HG02763 (cell line): Measurements from ENCODE around the gene PGAP6.
"Not testable (repeated sequence)": the region's sequence is repeated elsewhere in the genome, so short reads cannot be mapped to it uniquely, and the experiment has no call there.

ENCODE experiments used
- ATAC-seq: cut with Tn5 transposase; IDR thresholded peaks from one replicate; pipeline ENCODE4 v1.9.1; 2021; ENCODE audit warnings: mild to moderate bottlenecking, moderate library complexity; ENCODE audit not compliant: unreplicated experiment

PGAP6 gene, protein sequence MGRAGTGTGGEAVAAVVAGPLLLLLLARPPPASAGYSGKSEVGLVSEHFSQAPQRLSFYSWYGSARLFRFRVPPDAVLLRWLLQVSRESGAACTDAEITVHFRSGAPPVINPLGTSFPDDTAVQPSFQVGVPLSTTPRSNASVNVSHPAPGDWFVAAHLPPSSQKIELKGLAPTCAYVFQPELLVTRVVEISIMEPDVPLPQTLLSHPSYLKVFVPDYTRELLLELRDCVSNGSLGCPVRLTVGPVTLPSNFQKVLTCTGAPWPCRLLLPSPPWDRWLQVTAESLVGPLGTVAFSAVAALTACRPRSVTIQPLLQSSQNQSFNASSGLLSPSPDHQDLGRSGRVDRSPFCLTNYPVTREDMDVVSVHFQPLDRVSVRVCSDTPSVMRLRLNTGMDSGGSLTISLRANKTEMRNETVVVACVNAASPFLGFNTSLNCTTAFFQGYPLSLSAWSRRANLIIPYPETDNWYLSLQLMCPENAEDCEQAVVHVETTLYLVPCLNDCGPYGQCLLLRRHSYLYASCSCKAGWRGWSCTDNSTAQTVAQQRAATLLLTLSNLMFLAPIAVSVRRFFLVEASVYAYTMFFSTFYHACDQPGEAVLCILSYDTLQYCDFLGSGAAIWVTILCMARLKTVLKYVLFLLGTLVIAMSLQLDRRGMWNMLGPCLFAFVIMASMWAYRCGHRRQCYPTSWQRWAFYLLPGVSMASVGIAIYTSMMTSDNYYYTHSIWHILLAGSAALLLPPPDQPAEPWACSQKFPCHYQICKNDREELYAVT

DNA sequence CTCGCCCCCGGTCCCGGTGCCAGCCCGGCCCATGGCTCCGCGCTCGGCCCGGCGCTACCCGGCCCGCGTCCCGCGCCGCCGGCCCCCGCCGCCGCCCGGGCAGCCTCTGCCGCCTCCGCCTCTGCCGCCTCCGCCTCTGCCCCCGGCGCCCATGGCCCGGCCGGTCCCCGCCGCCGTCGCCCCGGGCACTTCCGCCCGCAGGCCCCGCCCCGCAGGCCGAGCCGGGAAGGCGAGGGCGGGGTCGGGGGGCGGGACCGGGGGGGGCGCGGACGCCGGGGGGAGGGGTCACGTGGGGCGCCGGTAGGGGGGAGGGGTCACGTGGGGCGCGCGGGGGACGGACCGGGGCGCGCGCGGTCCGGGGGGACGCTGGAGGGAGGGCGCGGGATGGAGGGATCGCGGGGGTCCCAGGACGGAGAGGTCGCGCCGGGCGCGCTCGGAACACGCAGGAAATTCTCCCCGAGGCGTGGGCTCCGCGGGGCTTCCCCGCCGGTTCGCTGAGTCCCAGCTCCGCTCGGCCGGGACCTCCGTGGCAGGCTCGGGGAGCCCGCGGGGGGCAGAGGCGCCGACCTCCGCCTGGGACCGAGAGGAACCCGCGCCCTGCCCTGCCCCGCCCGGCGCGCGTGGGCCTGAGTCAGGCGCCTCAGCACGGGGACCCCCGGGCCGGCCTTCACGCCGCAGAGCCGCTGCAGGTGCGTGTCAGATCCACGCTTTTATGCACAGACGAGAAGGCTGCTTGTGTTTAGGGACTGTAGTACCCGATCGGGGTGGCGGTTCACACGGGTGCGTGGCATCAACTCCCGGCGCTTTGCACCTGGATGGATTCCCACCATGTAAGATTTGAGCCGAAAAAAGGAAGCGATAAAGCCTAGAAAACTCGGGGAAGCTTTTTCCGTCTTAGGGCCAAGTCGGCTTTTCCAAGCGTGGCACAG lies at the start of gene PGAP6:
Gene PGAP6, minus strand, starts transcription at position 190 of the 929 bp plus-strand sequence. Its CDS starts 157 bp downstream, at position 33.
- ATAC-seq, result peak; percentile 59

DNA sequence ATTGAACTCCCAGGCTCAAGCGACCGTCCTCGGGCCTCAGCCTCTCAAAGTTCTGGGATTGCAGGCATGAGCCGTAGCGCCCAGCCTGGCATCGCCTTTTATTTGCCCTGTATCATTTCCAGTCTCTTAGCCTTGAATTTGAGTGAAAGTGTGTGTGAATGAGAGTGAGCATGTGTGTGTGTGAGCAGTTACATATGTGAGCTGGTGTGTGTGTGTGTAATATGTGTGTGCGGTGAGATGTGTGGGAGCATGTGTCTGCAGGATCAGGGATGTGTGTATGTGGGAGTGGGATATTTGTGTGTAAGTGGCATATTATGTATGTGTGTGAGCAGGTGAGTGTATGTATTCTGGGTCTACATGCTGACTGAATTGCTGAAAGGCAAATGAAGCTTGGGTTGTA lies 49.1 kb upstream of the PGAP6 start:
- no peak for ATAC-seq

DNA sequence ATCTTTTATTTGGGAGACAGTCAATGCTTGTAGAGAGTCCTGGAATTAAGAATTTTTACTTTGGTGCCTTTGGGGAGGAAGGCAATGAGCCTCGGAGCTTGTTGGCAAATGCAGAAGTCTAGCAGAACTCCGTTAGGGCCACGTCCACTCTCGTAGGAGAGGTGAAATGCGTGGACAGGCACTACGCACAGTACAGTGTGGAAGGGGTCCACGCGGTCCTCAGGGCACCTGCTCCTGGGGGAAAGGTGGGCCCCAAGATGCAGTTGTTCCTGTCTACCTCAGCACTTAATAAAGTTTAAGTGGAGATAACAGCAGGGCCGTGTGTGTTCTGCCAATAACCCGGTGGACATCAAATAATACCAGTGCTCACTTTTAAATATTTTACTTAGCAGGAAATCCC lies 45.5 kb upstream of the PGAP6 start:
- ATAC-seq, result no peak

DNA sequence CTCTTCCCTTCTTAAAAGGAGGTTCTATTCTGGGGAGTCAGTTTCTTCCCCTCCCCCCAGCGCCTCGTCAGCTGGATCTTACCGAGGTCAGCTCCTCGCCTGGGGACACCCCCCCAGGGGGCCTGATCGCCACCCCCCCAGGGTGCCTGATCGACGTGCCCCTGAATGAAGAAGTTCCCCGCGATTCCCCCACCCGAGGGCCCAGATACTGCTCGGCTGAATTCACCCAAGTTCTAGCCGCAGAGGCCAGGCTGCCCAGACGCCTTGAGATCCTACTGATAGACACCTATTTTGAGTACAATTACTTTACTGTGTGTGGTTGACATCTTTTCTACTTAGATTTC lies 45.1 kb upstream of the PGAP6 start:
- ATAC-seq, result no peak

DNA sequence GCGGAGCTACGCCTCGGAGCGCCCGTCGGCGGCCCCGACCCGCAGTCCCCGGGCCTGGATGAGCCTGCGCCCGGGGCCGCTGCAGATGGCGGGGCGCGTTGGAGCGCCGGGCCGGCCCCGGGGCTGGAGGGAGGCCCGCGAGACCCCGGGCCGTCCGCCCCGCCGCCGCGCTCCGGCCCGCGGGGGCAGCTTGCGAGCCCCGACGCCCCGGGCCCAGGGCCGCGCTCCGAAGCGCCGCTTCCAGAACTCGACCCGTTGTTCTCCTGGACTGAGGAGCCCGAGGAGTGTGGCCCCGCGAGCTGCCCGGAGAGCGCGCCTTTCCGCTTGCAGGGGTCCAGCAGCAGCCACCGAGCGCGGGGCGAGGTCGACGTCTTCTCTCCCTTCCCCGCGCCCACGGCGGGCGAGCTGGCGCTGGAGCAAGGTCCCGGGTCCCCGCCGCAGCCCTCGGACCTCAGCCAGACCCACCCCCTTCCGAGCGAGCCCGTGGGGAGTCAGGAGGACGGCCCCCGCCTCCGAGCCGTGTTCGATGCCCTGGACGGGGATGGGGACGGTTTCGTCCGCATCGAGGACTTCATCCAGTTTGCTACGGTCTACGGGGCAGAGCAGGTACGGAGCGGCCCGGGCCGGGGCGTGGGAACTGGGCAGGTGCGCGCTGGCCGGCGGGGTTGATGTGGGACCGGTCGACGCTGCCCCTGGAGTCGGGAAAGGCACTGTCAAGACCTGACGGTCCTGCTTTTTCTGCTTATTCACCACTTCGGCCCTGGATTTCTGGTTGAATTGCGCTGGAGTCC lies 44.5 kb upstream of the PGAP6 start:
- ATAC-seq, result no peak

DNA sequence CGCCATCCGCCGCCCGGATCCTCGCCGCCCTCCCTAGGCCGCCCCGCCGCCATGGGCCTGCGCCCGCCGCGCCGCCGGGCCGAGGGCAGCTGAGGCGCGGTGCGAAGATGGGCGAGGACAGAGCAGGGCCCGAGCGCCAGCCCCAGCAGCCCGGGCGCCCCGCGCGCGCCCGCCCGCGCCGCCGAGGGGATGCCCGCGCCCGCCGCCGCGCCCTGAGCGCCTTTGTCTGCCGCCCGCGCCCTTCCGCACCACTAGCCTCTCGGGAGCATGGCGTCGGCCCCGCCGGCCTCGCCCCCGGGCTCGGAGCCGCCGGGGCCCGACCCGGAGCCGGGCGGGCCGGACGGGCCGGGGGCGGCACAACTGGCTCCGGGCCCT lies 43.9 kb upstream of the PGAP6 start:
- peak; percentile 30 for ATAC-seq

DNA sequence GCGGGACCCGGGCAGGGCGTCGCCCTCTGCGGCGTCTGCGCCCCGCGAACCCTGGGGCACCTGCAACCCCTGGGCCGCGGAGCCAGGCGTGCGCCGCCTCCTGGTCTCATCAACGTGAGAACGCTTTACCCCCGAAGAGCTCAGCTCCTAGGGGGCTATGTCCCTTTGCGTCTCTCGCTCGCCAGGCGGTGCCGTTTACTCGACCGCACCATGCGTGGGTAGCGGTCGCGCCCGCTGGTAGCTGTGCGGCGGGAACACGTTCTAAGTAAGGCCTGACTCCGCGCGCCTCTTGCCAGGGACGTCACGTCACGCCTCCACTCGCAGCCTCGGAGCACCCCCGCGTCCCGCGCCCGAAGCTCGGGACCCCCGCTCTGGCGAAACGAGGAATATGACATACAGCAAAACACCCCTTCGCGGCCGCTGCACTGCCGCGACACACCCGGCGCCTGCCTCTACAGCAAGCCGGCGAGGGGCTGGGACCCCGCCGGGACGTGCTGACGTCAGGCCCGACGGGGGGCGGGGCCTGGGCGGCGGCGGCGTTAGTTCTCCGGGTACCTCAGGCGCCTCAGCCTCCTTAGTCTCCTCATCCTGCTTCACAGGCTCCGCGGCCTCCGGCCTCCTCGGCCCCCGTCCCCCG lies 43.4 kb upstream of the PGAP6 start, which contains the start of gene RAB11FIP3:
Gene RAB11FIP3, plus strand, starts transcription at position 568 of the 637 bp plus-strand sequence. CDS start 358 bp downstream, outside the sequence.
- ATAC-seq, result peak; percentile 74

DNA sequence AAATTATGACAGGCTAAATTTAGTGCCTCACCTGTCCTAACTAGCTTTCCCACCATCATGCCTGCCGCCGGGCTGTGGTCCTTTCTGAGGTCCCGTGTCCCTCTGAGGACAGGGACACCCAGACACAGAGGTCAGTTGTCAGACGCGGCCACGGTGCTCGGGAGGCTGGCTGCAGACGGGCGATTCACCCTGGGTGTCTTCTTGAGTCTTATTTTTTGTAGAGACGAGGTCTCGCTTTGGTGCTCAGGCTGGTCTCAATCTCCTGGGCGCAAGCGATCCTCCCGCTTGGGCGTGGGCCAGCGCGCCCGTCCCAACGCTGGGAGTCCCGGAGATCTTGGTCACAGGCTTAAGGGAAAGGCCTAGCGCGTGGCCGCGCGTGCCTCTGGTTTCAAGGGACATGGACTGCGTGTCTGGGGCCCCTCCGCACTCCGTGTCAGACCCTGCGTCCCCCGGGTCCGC lies 42.9 kb upstream of the PGAP6 start:
- ATAC-seq, result no peak

DNA sequence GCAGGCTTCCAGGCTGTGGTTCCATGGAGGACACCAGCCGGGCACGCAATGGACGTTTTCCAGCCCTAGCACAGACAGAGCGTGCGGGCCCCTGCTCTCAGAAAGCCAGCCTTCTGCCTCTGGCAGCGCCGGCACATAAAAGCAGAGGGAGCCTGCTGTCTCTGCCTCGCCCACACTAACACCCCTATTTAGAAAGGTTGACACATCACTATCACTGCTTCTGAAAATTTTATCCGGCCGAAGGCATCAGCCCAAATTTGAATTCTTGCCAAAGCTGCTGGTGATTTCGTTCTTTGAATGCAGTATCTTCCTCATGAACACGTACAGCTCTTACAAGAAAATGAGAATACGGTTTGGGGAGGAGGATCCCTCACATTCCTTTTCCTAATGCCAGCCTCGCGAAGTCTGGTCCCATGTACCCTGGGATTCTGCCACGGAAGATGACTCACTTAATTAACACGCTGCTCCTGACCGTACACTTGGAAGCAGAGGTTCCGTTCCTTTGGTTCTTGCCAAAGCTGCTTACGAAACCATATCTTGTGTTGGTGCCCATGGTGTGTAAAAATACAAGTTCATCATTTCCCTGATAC lies 42.4 kb upstream of the PGAP6 start:
- no peak for ATAC-seq

DNA sequence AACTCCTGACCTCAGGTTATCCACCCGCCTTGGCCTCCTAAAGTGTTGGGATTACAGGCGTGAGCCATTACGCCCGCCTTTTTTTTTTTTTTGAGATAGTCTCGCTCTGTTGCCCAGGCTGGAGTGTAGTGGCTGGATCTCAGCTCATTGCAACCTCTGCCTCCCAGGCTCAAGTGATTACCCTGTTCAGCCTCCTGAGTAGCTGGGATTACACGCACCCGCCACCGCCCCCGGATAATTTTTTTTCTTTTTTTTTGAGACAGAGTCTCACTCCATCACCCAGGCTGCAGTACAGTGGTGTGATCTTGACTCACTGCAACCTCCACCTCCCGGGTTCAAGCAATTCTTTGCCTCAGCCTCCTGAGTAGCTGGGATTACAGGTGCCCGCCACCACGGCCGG lies 40.4 kb upstream of the PGAP6 start:
- not testable (repeated sequence) for ATAC-seq

DNA sequence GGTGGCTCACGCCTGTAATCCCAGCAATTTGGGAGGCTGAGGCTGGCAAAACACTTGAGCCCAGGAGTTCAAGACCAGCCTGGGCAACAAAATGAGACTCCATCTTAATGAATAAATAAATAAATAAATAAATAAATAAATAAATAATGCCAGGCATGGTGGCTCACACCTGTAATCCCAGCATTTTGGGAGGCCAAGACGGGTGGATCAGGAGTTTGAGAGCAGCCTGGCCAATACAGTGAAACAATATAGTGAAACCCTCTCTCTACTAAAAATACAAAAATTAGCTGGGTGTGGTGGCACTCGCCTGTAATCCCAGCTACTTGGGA lies 33.4 kb upstream of the PGAP6 start:
- ATAC-seq, result not testable (repeated sequence)

DNA sequence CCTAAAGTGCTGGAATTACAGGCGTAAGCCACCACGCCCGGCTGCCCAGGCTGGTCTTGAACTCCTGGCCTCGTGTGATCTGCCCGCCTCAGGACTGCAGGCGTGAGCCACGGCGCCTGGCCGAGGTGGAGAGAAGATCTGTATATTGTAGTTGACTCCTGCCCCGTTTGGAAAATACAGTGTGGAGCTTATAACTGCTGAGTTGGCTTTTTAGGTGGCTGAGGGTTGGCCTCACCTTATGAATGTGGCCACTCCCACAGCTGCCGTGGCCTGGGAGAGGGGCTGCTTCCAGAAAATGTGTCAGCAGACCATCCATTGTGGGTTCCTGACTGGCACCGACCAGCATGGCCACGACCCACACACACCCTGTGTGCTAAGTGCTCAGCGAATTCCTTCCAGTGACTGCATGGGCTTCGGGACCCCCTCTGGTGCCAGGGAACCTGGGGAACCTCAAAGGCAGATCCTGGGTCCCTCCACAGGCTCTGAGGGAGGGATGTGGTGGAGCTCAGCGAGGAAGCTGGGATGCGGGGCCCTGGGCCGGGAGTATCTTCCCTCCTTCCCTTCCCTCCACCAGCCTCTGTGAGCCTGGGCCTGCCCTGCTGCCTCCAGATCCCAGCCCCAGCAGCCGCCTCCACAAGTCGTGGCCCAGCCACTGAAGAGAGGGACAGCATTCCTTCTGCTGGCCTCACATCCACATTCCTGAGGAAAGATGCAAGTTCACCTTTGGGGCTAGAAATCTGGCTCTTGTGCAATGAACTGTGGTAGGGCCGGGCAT lies 32.8 kb upstream of the PGAP6 start:
- ATAC-seq, result no peak

DNA sequence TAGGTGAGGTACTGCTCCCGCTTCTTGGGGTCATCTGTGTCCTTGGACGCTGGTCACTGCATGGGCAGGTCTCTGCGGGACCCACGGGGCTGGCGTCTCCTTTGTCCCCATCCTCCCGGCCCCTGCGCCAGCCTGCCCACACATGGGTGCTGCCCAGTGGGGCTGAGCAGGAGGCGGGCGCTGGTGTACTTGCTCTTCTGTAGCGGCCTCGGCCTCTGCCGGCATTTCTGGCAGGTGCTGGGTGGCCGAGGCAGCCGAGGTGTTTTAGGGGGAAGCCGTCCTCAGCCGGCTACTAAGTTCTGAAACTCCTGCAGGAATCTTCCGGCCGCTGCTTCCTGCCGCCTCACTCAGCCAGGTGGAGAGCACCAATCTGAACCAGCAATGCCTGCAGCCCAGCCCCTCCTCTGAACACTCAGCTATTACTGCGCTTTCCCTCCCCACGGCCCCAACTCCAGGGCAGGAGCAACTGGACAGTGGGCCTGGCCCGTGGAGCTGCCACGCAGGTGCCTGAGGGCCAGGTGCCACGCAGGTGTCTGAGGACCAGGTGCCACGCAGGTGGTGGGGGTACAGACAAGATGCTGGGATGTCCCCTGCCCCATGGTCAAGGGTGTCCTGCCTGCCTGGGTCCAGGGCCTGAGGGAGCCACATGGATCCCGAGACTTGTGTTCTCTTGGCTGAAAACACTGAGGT lies 29.9 kb upstream of the PGAP6 start:
- no peak for ATAC-seq

DNA sequence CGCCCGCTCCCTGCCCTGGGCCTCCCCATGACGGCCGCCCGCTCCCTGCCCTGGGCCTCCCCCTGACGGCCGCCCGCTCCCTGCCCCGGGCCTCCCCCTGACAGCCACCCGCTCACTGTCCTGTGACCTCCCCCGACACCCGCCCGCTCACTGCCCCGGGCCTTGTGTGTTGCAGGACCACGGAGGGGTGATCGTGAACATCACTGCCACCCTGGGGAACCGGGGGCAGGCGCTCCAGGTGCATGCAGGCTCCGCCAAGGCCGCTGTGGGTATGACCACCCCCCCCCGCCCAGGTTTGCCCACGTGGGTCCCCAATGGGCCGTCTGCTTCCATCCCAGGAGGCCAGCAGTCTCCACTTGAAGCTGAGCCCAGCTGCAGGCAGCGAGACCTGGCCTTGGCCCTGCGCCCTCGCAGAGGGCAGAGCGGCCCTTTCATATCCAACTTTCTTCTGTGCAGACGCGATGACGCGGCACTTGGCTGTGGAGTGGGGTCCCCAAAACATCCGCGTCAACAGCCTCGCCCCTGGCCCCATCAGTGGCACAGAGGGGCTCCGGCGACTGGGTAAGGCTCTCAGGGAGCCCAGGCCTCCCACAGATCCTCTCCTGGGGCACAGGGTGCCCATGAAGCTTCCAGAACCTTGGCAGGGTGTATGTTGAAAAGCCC lies 28.9 kb upstream of the PGAP6 start:
- no peak for ATAC-seq

DNA sequence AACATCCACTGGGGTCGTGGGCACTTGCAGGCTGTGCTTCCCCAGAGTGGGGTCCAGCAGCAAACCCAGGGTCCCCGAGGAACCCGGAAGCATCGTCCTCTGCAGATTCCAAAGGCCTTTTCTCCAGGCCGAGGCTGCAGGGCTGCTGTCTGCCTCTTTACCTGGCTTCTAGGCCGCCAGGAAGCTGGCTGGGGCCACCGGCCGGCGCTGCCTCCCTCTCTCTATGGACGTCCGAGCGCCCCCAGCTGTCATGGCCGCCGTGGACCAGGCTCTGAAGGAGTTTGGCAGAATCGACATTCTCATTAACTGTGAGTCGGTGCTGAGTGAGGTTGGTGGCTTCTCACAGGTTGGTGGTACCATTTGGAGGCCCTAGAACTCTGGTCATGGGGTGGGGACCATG lies 25.5 kb upstream of the PGAP6 start:
- ATAC-seq, result no peak

DNA sequence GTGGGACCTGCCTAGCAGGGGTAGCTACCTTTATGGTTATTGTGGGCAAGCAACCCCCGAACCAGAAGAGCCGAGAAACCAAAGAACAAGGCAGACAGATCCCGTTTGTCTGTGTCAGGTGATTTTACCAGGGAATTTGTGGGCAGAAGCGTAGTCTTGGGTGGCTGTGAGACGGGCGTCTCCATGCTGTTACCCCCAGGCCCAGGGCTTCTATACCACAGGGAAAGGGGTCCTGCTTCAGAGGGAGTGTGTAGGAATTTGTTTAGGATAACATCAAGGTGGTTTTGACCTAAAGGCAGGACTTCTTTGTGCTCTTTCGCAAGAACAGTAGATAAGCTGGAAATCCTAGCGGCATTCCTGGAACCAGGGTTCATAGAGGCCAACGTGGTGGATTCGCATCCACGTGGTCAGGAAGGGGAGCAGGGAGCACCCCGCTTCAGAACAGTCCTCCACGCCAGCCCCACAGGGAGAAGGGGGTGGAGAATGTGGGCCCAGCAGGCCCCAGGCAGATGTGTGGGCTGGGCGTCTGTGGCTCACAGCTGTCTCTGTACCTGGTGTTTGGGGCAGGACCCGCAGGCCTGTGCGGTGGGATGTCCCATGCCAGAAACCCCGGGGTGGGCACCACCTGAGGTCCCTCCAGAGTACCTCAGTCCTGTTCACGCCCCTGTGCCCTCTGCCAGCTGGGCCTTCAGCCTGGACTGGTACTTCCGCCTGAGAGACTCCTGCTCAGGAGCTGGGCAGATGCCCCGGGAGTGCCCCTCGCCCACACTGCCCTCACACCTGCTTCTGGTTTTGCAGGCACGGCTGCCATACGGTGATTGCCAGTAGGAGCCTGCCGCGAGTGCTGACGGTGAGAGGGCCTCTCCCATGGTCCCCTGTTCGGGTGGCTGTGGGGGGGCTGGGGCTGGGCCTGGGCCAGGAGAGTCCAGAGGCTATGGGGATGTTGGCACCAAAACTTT lies 24.0 kb upstream of the PGAP6 start:
- no peak for ATAC-seq
